ENCODE measurements around the gene LGALS4.

- TF ChIP-seq, protein P1, sequence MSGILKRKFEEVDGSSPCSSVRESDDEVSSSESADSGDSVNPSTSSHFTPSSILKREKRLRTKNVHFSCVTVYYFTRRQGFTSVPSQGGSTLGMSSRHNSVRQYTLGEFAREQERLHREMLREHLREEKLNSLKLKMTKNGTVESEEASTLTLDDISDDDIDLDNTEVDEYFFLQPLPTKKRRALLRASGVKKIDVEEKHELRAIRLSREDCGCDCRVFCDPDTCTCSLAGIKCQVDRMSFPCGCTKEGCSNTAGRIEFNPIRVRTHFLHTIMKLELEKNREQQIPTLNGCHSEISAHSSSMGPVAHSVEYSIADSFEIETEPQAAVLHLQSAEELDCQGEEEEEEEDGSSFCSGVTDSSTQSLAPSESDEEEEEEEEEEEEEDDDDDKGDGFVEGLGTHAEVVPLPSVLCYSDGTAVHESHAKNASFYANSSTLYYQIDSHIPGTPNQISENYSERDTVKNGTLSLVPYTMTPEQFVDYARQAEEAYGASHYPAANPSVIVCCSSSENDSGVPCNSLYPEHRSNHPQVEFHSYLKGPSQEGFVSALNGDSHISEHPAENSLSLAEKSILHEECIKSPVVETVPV (CRISPR knock-in tag; IDR thresholded peaks at IDR 0.05) = no peak
- TF ChIP-seq TCF4 (CRISPR knock-in tag; IDR thresholded peaks at IDR 0.05; ENCODE audit: borderline replicate concordance) = no peak
These were observed 12.0 kb downstream of the LGALS4 start for GRCh38 chr19:38800577-38801347.

Measured in SK-N-SH treated with all-trans-retinoic acid at 6 μM for 48 hours (cell line).